Astrocyte (in vitro differentiated cells and primary cell): ENCODE results near the gene VRK3.

ENCODE experiments used
- CTCF ChIP-seq: IDR thresholded peaks from 2 replicates; pipeline ENCODE4 v1.5.1; 2011; ENCODE audit warnings: low read depth, mild to moderate bottlenecking, inconsistent platforms, low read length, moderate library complexity; ENCODE audit not compliant: insufficient read depth
- EZH2 ChIP-seq: IDR thresholded peaks from 2 replicates; pipeline ENCODE4 v1.6.1; 2012; ENCODE audit warnings: mild to moderate bottlenecking, low read length, inconsistent platforms; ENCODE audit not compliant: insufficient read depth

- TF ChIP-seq CTCF (no peak), EZH2 (no peak)
Observed at GRCh38 chr19:50043967-50044366, 18.8 kb upstream of the VRK3 start.
